ENCODE measurements around the gene ACOD1. TPM values are rescaled to one million over a fixed set of nuclear protein-coding genes. Genes with fewer than 3 reads are reported as not detected.

ACOD1 gene
- total and polyA plus RNA-seq, 2 of the 13 experiments (the other 11 are each of a cell fraction or from before 2014, with no cell fraction given) = not detected

DNA sequence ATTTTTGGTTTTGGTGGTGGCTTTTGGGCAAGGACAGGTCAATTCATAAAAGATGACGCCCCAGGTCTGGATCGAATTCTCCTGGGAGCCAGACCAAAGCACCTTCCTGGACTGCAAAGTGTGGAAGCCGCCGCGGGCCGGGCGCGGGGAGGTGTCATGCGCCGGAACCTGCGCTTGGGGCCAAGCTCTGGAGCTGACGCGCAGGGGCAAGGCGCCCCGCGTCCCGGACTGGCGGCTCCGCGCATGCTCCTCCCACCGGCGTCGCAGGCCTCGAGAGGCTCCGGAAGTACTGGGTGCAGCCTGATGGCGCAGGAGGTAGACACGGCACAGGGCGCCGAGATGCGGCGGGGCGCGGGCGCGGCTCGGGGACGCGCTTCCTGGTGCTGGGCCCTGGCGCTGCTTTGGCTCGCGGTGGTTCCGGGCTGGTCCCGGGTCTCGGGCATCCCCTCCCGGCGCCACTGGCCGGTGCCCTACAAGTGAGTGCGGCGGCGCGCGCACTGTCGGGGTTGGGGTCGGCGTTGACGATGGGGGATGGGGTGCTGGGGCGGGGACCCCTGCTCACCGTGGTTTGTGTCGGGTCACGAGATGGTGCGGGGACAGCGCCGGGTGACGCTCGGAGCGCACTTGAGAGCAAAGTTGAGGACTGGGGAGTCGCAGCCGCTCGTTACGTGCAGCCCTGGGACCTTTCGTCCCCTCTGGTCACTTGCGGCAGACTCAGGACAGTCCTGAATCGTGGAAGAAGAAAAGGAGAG is 43.7 kb downstream of the ACOD1 start, which contains the start of gene CLN5 (continued):
- TF ChIP-seq YY1 (IDR thresholded peaks at IDR 0.05; ENCODE audit: insufficient read depth, insufficient replicate concordance, low read depth, low read length) = peak; percentile 82
- no peak for TF ChIP-seq KDM4B (CRISPR knock-in tag; IDR thresholded peaks at IDR 0.05)
- TF ChIP-seq, protein P1, sequence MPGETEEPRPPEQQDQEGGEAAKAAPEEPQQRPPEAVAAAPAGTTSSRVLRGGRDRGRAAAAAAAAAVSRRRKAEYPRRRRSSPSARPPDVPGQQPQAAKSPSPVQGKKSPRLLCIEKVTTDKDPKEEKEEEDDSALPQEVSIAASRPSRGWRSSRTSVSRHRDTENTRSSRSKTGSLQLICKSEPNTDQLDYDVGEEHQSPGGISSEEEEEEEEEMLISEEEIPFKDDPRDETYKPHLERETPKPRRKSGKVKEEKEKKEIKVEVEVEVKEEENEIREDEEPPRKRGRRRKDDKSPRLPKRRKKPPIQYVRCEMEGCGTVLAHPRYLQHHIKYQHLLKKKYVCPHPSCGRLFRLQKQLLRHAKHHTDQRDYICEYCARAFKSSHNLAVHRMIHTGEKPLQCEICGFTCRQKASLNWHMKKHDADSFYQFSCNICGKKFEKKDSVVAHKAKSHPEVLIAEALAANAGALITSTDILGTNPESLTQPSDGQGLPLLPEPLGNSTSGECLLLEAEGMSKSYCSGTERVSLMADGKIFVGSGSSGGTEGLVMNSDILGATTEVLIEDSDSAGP (CRISPR knock-in tag; IDR thresholded peaks at IDR 0.05; ENCODE audit: borderline replicate concordance) = peak; percentile 84
- TF ChIP-seq EEA1 (CRISPR knock-in tag; IDR thresholded peaks at IDR 0.05; ENCODE audit: borderline replicate concordance) = no peak
- peak; percentile 79; the same call in 1 of the 2 replicates for TF ChIP-seq HOXD1 (CRISPR knock-in tag; IDR thresholded peaks at IDR 0.05)
- TF ChIP-seq, protein P2, sequence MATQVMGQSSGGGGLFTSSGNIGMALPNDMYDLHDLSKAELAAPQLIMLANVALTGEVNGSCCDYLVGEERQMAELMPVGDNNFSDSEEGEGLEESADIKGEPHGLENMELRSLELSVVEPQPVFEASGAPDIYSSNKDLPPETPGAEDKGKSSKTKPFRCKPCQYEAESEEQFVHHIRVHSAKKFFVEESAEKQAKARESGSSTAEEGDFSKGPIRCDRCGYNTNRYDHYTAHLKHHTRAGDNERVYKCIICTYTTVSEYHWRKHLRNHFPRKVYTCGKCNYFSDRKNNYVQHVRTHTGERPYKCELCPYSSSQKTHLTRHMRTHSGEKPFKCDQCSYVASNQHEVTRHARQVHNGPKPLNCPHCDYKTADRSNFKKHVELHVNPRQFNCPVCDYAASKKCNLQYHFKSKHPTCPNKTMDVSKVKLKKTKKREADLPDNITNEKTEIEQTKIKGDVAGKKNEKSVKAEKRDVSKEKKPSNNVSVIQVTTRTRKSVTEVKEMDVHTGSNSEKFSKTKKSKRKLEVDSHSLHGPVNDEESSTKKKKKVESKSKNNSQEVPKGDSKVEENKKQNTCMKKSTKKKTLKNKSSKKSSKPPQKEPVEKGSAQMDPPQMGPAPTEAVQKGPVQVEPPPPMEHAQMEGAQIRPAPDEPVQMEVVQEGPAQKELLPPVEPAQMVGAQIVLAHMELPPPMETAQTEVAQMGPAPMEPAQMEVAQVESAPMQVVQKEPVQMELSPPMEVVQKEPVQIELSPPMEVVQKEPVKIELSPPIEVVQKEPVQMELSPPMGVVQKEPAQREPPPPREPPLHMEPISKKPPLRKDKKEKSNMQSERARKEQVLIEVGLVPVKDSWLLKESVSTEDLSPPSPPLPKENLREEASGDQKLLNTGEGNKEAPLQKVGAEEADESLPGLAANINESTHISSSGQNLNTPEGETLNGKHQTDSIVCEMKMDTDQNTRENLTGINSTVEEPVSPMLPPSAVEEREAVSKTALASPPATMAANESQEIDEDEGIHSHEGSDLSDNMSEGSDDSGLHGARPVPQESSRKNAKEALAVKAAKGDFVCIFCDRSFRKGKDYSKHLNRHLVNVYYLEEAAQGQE (IDR thresholded peaks at IDR 0.05; ENCODE audit: borderline replicate concordance in 1 of 2, low read depth in 1 of 2, low read length in 2 of 2) = no peak; a peak in 1 of 4 replicates
- no peak for TF ChIP-seq ZFP36L2 (CRISPR knock-in tag; IDR thresholded peaks at IDR 0.05)
- 0 out of 2 replicates have a peak, but pooled peaks have one; percentile 27 for TF ChIP-seq ZNF569 (CRISPR knock-in tag; IDR thresholded peaks at IDR 0.05; ENCODE audit: borderline replicate concordance)
- TF ChIP-seq MTA3 (CRISPR knock-in tag; IDR thresholded peaks at IDR 0.05) = no peak
- peak; percentile 63; the same call in 1 of the 2 replicates for TF ChIP-seq SP4 (CRISPR knock-in tag; IDR thresholded peaks at IDR 0.05)
- TF ChIP-seq ZNF354B (CRISPR knock-in tag; IDR thresholded peaks at IDR 0.05) = no peak
- TF ChIP-seq, protein P3, sequence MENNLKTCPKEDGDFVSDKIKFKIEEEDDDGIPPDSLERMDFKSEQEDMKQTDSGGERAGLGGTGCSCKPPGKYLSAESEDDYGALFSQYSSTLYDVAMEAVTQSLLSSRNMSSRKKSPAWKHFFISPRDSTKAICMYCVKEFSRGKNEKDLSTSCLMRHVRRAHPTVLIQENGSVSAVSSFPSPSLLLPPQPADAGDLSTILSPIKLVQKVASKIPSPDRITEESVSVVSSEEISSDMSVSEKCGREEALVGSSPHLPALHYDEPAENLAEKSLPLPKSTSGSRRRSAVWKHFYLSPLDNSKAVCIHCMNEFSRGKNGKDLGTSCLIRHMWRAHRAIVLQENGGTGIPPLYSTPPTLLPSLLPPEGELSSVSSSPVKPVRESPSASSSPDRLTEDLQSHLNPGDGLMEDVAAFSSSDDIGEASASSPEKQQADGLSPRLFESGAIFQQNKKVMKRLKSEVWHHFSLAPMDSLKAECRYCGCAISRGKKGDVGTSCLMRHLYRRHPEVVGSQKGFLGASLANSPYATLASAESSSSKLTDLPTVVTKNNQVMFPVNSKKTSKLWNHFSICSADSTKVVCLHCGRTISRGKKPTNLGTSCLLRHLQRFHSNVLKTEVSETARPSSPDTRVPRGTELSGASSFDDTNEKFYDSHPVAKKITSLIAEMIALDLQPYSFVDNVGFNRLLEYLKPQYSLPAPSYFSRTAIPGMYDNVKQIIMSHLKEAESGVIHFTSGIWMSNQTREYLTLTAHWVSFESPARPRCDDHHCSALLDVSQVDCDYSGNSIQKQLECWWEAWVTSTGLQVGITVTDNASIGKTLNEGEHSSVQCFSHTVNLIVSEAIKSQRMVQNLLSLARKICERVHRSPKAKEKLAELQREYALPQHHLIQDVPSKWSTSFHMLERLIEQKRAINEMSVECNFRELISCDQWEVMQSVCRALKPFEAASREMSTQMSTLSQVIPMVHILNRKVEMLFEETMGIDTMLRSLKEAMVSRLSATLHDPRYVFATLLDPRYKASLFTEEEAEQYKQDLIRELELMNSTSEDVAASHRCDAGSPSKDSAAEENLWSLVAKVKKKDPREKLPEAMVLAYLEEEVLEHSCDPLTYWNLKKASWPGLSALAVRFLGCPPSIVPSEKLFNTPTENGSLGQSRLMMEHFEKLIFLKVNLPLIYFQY (CRISPR knock-in tag; IDR thresholded peaks at IDR 0.05; ENCODE audit: borderline replicate concordance) = no peak; the same call in none of the 2 replicates
- TF ChIP-seq, protein P4, sequence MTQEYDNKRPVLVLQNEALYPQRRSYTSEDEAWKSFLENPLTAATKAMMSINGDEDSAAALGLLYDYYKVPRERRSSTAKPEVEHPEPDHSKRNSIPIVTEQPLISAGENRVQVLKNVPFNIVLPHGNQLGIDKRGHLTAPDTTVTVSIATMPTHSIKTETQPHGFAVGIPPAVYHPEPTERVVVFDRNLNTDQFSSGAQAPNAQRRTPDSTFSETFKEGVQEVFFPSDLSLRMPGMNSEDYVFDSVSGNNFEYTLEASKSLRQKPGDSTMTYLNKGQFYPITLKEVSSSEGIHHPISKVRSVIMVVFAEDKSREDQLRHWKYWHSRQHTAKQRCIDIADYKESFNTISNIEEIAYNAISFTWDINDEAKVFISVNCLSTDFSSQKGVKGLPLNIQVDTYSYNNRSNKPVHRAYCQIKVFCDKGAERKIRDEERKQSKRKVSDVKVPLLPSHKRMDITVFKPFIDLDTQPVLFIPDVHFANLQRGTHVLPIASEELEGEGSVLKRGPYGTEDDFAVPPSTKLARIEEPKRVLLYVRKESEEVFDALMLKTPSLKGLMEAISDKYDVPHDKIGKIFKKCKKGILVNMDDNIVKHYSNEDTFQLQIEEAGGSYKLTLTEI (CRISPR knock-in tag; conservative IDR thresholded peaks at IDR 0.05) = no peak
- peak; percentile 72; the same call in 1 of the 2 replicates for TF ChIP-seq ESRRA (CRISPR knock-in tag; IDR thresholded peaks at IDR 0.05; ENCODE audit: low read depth)
- peak; percentile 14; the same call in 1 of the 2 replicates for TF ChIP-seq MIXL1 (CRISPR knock-in tag; IDR thresholded peaks at IDR 0.05)
